Ishikawa (cell line): ENCODE data around the gene ARHGAP26.

ENCODE experiments used
- CEBPB ChIP-seq: IDR thresholded peaks from 2 replicates; pipeline ENCODE4 v1.6.1; 2012
- CREB1 ChIP-seq: IDR thresholded peaks from 2 replicates; pipeline ENCODE4 v1.6.1; 2012; ENCODE audit warnings: low read depth
- EGR1 ChIP-seq: IDR thresholded peaks from 2 replicates; pipeline ENCODE4 v1.6.1; 2012
- EP300 ChIP-seq: IDR thresholded peaks from 2 replicates; pipeline ENCODE4 v1.6.1; 2012; ENCODE audit warnings: borderline replicate concordance
- FOXM1 ChIP-seq: IDR thresholded peaks from 2 replicates; pipeline ENCODE4 v1.6.1; 2012; ENCODE audit warnings: low read depth, borderline replicate concordance
- NFIC ChIP-seq: IDR thresholded peaks from 2 replicates; pipeline ENCODE4 v1.6.1; 2012
- RAD21 ChIP-seq: IDR thresholded peaks from 2 replicates; pipeline ENCODE4 v1.6.1; 2012; ENCODE audit warnings: low read depth
- TAF1 ChIP-seq: IDR thresholded peaks from 2 replicates; pipeline ENCODE4 v1.6.1; 2012; ENCODE audit warnings: low read depth, mild to moderate bottlenecking
- TCF12 ChIP-seq: IDR thresholded peaks from 2 replicates; pipeline ENCODE4 v1.6.1; 2012; ENCODE audit warnings: low read depth
- TEAD4 ChIP-seq: IDR thresholded peaks from 2 replicates; pipeline ENCODE4 v1.6.1; 2012
- YY1 ChIP-seq: IDR thresholded peaks from 2 replicates; pipeline ENCODE4 v1.6.1; 2012; ENCODE audit warnings: low read depth
- ZBTB7A ChIP-seq: IDR thresholded peaks from 2 replicates; pipeline ENCODE4 v1.6.1; 2012; ENCODE audit warnings: low read depth
- TF ChIP-seq, protein P1 (sequence below): IDR thresholded peaks from 2 replicates; pipeline ENCODE4 v1.6.1; 2012; ENCODE audit warnings: low read depth, mild to moderate bottlenecking
- TF ChIP-seq, protein P2 (sequence below): IDR thresholded peaks from 2 replicates; pipeline ENCODE4 v1.6.1; 2012
- TF ChIP-seq, protein P3 (sequence below): IDR thresholded peaks from 2 replicates; pipeline ENCODE4 v1.6.1; 2012

ARHGAP26 gene

DNA sequence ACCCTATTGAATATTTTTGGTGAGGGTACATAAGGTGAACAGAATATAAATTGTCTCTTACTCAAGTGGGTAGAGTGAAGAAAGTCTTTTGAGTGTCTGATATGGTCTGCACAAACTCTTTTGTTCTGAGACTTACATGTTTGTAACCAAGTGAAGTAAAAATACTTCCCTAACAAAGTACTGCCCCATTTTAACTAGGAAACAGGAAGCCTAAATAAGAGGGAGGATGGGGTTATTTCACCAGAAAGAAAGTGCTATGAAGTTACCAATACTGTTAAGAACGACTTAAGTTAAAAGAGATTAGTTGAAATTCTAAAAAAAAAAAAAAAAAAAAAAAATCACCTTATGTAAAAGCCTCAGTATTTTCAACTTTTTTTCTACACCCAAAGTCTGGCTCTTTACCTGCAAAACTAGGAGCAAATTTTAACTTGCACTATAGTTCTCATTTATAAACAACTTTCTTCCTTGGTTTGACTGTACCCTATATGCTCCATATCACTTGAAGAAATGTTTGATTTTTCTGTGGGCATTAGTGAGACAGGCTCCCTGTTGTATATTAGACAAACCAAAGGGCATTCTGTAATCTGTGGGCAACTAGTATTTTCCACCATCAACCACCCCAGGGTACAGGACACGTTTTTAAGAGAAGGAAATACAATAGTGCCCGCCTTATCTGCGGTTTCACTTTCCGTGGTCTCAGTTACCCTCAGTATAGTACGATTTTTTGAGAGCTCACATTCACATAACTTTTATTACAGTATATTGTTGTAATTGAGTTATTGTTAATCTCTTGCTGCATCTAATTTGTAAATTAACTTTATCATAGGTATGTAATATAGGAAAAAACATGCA is 505.6 kb downstream of the ARHGAP26 start:
- TF ChIP-seq, protein P1, sequence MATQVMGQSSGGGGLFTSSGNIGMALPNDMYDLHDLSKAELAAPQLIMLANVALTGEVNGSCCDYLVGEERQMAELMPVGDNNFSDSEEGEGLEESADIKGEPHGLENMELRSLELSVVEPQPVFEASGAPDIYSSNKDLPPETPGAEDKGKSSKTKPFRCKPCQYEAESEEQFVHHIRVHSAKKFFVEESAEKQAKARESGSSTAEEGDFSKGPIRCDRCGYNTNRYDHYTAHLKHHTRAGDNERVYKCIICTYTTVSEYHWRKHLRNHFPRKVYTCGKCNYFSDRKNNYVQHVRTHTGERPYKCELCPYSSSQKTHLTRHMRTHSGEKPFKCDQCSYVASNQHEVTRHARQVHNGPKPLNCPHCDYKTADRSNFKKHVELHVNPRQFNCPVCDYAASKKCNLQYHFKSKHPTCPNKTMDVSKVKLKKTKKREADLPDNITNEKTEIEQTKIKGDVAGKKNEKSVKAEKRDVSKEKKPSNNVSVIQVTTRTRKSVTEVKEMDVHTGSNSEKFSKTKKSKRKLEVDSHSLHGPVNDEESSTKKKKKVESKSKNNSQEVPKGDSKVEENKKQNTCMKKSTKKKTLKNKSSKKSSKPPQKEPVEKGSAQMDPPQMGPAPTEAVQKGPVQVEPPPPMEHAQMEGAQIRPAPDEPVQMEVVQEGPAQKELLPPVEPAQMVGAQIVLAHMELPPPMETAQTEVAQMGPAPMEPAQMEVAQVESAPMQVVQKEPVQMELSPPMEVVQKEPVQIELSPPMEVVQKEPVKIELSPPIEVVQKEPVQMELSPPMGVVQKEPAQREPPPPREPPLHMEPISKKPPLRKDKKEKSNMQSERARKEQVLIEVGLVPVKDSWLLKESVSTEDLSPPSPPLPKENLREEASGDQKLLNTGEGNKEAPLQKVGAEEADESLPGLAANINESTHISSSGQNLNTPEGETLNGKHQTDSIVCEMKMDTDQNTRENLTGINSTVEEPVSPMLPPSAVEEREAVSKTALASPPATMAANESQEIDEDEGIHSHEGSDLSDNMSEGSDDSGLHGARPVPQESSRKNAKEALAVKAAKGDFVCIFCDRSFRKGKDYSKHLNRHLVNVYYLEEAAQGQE, result no peak
- TF ChIP-seq RAD21 (no peak), CEBPB (no peak), EGR1 (no peak), TAF1 (no peak), EP300 (no peak), TEAD4 (no peak), FOXM1 (no peak), ZBTB7A (no peak), CREB1 (no peak), NFIC (no peak), YY1 (no peak), TCF12 (no peak)
- TF ChIP-seq, protein P2, sequence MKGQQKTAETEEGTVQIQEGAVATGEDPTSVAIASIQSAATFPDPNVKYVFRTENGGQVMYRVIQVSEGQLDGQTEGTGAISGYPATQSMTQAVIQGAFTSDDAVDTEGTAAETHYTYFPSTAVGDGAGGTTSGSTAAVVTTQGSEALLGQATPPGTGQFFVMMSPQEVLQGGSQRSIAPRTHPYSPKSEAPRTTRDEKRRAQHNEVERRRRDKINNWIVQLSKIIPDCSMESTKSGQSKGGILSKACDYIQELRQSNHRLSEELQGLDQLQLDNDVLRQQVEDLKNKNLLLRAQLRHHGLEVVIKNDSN, result no peak
- TF ChIP-seq, protein P3, sequence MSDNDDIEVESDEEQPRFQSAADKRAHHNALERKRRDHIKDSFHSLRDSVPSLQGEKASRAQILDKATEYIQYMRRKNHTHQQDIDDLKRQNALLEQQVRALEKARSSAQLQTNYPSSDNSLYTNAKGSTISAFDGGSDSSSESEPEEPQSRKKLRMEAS, result no peak

DNA sequence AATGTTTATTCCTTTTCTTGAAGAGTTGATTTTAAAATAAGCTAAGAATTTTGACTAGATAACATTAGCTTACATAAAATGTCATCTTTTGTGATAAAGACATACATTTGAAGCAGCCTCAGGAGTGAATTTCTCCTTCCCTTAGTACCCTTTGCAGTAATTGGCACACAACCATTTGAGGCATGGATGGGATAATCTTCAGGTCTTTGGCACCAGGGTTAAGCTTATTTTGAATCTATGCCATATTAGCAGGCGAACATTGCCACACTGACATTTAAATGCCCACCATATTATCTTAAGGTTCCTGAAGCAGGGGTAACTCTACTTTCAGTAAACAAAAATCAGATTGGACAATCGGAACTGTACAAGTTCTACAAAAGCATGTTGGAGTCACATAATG is 507.4 kb downstream of the ARHGAP26 start:
- no peak for TF ChIP-seq TAF1
- no peak for TF ChIP-seq CREB1
- TF ChIP-seq TCF12, result no peak
